ENCODE results near the gene CPE.

DNA sequence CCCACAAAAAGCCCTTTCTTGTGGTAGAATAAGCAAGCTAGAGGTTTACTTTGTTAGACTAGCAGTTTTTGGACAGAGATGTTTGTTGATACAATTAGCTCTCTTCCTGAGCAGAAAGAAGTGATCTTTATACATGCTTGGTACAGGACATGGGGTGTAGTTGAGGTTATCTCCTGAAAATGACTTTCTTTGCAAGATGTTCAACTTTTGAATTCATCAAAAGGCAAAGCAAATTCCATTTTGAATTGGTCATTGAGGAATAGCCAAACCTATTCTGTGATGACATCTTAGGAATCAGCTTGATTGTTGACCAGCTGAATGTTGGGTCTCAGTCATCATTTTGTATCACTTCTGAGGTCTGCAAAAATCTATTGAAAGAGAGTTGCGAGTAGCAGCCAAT, 3.8 kb downstream of the CPE start:
- TF ChIP-seq, protein P1, sequence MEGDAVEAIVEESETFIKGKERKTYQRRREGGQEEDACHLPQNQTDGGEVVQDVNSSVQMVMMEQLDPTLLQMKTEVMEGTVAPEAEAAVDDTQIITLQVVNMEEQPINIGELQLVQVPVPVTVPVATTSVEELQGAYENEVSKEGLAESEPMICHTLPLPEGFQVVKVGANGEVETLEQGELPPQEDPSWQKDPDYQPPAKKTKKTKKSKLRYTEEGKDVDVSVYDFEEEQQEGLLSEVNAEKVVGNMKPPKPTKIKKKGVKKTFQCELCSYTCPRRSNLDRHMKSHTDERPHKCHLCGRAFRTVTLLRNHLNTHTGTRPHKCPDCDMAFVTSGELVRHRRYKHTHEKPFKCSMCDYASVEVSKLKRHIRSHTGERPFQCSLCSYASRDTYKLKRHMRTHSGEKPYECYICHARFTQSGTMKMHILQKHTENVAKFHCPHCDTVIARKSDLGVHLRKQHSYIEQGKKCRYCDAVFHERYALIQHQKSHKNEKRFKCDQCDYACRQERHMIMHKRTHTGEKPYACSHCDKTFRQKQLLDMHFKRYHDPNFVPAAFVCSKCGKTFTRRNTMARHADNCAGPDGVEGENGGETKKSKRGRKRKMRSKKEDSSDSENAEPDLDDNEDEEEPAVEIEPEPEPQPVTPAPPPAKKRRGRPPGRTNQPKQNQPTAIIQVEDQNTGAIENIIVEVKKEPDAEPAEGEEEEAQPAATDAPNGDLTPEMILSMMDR (IDR thresholded peaks at IDR 0.05): no peak
- no peak for TF ChIP-seq POLR2A (IDR thresholded peaks at IDR 0.05)
